OCI-LY1 (cell line): ENCODE data around the gene GSK3A.

ENCODE experiments used
- H2AFZ ChIP-seq: fragments of 200-600 bp; sonication (generic), shearing (Covaris generic); 2 replicates; pipeline ENCODE4 v1.6.0; 2014; ENCODE audit warnings: antibody characterized with exemption, mild to moderate bottlenecking, low read length
- H3F3A ChIP-seq: fragments of 200-600 bp; sonication (generic), shearing (Covaris generic); 2 replicates; pipeline ENCODE4 v1.6.0; 2014; ENCODE audit warnings: mild to moderate bottlenecking, antibody characterized with exemption, low read length, moderate library complexity; ENCODE audit not compliant: insufficient read depth
- H3K27ac ChIP-seq: fragments of 200-600 bp; sonication (generic); 2 replicates; pipeline ENCODE4 v1.5.1; 2014; ENCODE audit warnings: low read length, mixed run types, mild to moderate bottlenecking, low read depth; ENCODE audit not compliant: poor library complexity, severe bottlenecking
- H3K27me3 ChIP-seq: fragments of 200-600 bp; sonication (generic); 2 replicates; pipeline ENCODE4 v1.6.0; 2014; ENCODE audit warnings: antibody characterized with exemption, mild to moderate bottlenecking, low read length, moderate library complexity; ENCODE audit not compliant: insufficient read depth
- H3K36me3 ChIP-seq: fragments of 200-600 bp; sonication (generic); 2 replicates; pipeline ENCODE4 v1.6.1; 2014; ENCODE audit warnings: mild to moderate bottlenecking, antibody characterized with exemption, low read length, moderate library complexity, mixed read lengths; ENCODE audit not compliant: insufficient read depth
- H3K4me1 ChIP-seq: fragments of 200-600 bp; sonication (generic); 2 replicates; pipeline ENCODE4 v1.5.1; 2014; ENCODE audit warnings: mild to moderate bottlenecking, low read length, moderate library complexity; ENCODE audit not compliant: insufficient read depth, severe bottlenecking
- H3K4me2 ChIP-seq: fragments of 200-600 bp; sonication (generic), shearing (Covaris generic); 2 replicates; pipeline ENCODE4 v1.6.1; 2014; ENCODE audit warnings: low read length
- H3K4me3 ChIP-seq: fragments of 200-600 bp; sonication (generic); 2 replicates; pipeline ENCODE4 v1.5.1; 2014; ENCODE audit warnings: low read length, low read depth, mild to moderate bottlenecking, mixed read lengths; ENCODE audit not compliant: poor library complexity, severe bottlenecking
- H3K79me2 ChIP-seq: fragments of 200-600 bp; shearing (Covaris generic); 2 replicates; pipeline ENCODE4 v1.6.1; 2016; ENCODE audit warnings: mixed run types, low read length, mixed read lengths; ENCODE audit not compliant: insufficient read depth
- H3K9ac ChIP-seq: fragments of 200-600 bp; sonication (generic), shearing (Covaris generic); 2 replicates; pipeline ENCODE4 v1.6.1; 2014; ENCODE audit warnings: mild to moderate bottlenecking, low read length, mixed read lengths
- H3K9me2 ChIP-seq: fragments of 200-600 bp; sonication (generic), shearing (Covaris generic); 2 replicates; pipeline ENCODE4 v1.6.1; 2014; ENCODE audit warnings: low read depth, mild to moderate bottlenecking, low read length, mixed read lengths
- H3K9me3 ChIP-seq: fragments of 200-600 bp; shearing (Covaris generic); 2 replicates; pipeline ENCODE4 v1.6.1; 2014; ENCODE audit warnings: low read length, mixed read lengths
- H4K20me1 ChIP-seq: fragments of 200-600 bp; sonication (generic), shearing (Covaris generic); 2 replicates; pipeline ENCODE4 v1.6.0; 2016; ENCODE audit warnings: mild to moderate bottlenecking, low read length; ENCODE audit not compliant: insufficient read depth
- EZH2 ChIP-seq: fragments of 200-600 bp; sonication (generic), shearing (Covaris generic); IDR thresholded peaks from 2 replicates; pipeline ENCODE4 v1.8.0; 2017; ENCODE audit warnings: borderline replicate concordance, mixed run types, mild to moderate bottlenecking, antibody characterized with exemption, low read length, moderate library complexity, mixed read lengths
- TF ChIP-seq, protein P1 (sequence below): fragments of 200-600 bp; sonication (generic), shearing (Covaris generic); IDR thresholded peaks from 2 replicates; pipeline ENCODE4 v1.5.1; 2017; ENCODE audit warnings: mild to moderate bottlenecking, antibody characterized with exemption, low read length, moderate library complexity, mixed read lengths

The GSK3A gene

DNA sequence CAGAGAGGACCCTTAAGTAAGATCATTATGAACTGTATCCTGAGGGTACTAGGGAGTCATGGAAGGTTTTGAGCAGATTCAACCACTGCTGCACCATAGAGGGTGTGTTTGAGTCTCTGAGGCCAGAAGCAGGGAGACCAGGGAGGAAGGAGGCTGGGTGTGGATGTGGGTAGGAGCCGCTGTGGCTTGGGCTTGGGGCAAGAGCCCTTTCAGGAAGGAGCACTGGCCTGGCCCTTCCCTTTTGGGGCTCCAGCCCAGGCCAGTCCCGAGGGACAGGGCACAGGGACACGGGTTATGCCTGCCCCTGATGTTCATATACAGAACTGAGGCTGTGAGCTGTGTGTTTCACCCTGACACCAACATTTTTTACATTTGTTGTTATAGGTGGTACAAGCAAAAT lies 33.9 kb upstream of the GSK3A start:
- H3K79me2 ChIP-seq = no peaks in the 10 kb centered on the region
- no peak overlapping the region for H3K27ac ChIP-seq
- TF ChIP-seq, protein P1, sequence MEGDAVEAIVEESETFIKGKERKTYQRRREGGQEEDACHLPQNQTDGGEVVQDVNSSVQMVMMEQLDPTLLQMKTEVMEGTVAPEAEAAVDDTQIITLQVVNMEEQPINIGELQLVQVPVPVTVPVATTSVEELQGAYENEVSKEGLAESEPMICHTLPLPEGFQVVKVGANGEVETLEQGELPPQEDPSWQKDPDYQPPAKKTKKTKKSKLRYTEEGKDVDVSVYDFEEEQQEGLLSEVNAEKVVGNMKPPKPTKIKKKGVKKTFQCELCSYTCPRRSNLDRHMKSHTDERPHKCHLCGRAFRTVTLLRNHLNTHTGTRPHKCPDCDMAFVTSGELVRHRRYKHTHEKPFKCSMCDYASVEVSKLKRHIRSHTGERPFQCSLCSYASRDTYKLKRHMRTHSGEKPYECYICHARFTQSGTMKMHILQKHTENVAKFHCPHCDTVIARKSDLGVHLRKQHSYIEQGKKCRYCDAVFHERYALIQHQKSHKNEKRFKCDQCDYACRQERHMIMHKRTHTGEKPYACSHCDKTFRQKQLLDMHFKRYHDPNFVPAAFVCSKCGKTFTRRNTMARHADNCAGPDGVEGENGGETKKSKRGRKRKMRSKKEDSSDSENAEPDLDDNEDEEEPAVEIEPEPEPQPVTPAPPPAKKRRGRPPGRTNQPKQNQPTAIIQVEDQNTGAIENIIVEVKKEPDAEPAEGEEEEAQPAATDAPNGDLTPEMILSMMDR = no peak
- TF ChIP-seq EZH2 = no peak
- peaks cover 20% of the 10 kb centered on the region for H3K4me1 ChIP-seq
- H3K4me2 ChIP-seq = no peak overlapping the region
- H3F3A ChIP-seq = no peaks in the 10 kb centered on the region
- H3K36me3 ChIP-seq = peaks cover 4% of the 10 kb centered on the region; the same call in 1 of the 2 replicates
- H2AFZ ChIP-seq = no peak overlapping the region
- no peaks in the 10 kb centered on the region for H3K9me3 ChIP-seq
- no peaks in the 10 kb centered on the region for H4K20me1 ChIP-seq
- no peak overlapping the region for H3K4me3 ChIP-seq
- H3K9me2 ChIP-seq = no peaks in the 10 kb centered on the region
- no peak overlapping the region for H3K9ac ChIP-seq
- no peaks in the 10 kb centered on the region for H3K27me3 ChIP-seq

DNA sequence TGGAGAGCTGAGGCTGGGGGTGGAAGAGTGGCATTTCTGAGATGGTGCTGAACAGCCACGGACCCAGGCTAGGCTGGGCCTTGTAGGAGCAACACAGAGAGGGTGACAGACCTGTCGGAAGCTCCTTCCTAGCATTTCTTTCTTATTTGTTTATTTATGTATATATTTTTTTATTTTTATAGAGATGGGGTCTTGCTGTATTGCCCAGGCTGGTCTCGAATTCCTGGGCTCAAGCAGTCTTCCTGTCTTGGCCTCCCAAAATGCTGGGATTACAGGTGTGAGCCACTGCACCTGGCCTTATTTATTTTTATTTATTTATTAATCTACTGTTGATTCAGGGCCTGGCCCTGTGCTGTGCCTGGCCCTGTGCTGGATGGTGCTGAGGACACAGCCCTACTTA lies 33.1 kb upstream of the GSK3A start:
- Histone ChIP-seq H3K4me1 (peaks cover 25% of the 10 kb centered on the region), H3K9me3 (no peaks in the 10 kb centered on the region), H4K20me1 (no peaks in the 10 kb centered on the region)

DNA sequence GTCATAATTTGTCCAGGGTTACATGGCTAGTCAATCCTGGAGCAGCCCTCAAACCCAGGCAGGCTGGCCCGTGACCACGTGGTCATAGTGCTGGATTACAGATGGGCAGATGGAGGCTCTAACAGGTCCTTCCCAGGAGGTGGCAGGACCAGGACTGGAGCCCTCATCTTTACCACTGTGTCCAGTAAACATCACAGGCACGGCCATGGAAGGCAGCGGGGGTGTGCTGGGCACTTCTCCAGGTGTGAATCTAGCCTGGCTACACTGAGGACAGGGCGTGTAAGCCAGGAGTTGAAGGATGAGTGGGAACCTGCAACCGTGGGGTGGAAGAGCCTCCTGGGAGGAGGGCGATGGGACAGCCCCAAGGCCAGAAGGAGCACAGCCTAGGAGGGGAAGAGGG lies 32.7 kb upstream of the GSK3A start:
- peaks cover 29% of the 10 kb centered on the region for H3K4me1 ChIP-seq

More for the DNA sequence above, 33.1 kb upstream of the GSK3A start:
- Histone ChIP-seq H2AFZ (no peak overlapping the region), H3F3A (no peaks in the 10 kb centered on the region), H3K9ac (no peak overlapping the region), H3K36me3 (peaks cover 4% of the 10 kb centered on the region; the same call in 1 of the 2 replicates), H3K4me2 (no peak overlapping the region), H3K79me2 (no peaks in the 10 kb centered on the region), H3K4me3 (no peak overlapping the region), H3K27ac (no peak overlapping the region), H3K9me2 (no peaks in the 10 kb centered on the region), H3K27me3 (no peaks in the 10 kb centered on the region)
- TF ChIP-seq, protein P1 = no peak
- no peak for TF ChIP-seq EZH2

More for the DNA sequence above, 32.7 kb upstream of the GSK3A start:
- Histone ChIP-seq H3K9ac (no peak overlapping the region), H3K9me3 (no peaks in the 10 kb centered on the region), H3K27me3 (no peaks in the 10 kb centered on the region), H3K4me3 (no peak overlapping the region), H3F3A (no peaks in the 10 kb centered on the region), H3K9me2 (no peaks in the 10 kb centered on the region), H3K4me2 (no peak overlapping the region), H3K79me2 (no peaks in the 10 kb centered on the region), H2AFZ (no peak overlapping the region), H3K36me3 (peaks cover 4% of the 10 kb centered on the region; the same call in 1 of the 2 replicates), H3K27ac (no peak overlapping the region), H4K20me1 (no peaks in the 10 kb centered on the region)
- TF ChIP-seq, protein P1 = no peak
- no peak for TF ChIP-seq EZH2
